HG02678 (cell line): ENCODE measurements around the gene ACER2.
A peak's percentile ranks its signal among the peaks of the same experiment; 100 is the strongest.
"Not testable (repeated sequence)": the region's sequence is repeated elsewhere in the genome, so short reads cannot be mapped to it uniquely, and the experiment has no call there.

Source experiments
- ATAC-seq: cut with Tn5 transposase; IDR thresholded peaks from one replicate; pipeline ENCODE4 v1.9.1; 2021; ENCODE audit warnings: mild to moderate bottlenecking, moderate library complexity; ENCODE audit not compliant: unreplicated experiment

Gene ACER2

DNA sequence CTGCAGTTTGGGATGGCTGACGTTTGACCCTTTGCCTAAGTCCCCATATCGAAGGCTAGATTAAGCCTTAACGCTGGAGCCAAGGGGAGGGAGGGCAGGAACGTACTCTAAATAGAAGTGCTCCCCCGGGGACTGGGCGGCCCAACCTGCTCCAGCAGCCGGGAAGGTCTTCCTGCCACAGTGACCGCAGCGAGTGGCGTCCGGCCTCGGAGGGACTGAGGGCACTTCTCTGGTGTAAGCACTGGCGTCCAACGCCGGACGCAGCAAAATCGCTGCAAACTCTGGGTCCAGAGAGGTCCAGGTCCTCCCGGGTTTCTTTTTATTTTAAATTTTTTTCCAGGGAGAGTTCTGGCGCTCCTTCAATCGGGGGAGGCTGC lies 505 bp upstream of the ACER2 start:
- no peak for ATAC-seq

- ATAC-seq = peak; percentile 9
Observed at GRCh38 chr9:19409401-19410194, 789 bp downstream of the ACER2 start.

DNA sequence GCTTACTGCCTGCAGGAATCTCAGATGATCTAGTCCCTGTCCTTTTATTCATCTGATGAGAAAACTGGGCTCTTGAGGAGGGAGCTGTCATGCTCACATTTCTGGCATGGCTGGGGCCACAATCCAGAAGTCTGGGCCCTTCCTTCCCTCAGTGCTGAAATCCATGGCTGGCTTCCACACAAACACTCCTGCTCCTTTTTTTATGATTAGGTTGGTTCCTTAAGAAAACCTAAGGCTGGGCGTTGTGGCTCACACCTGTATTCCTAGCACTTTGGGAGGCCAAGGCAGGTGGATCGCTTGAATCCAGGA lies 1.3 kb downstream of the ACER2 start:
- no peak for ATAC-seq

DNA sequence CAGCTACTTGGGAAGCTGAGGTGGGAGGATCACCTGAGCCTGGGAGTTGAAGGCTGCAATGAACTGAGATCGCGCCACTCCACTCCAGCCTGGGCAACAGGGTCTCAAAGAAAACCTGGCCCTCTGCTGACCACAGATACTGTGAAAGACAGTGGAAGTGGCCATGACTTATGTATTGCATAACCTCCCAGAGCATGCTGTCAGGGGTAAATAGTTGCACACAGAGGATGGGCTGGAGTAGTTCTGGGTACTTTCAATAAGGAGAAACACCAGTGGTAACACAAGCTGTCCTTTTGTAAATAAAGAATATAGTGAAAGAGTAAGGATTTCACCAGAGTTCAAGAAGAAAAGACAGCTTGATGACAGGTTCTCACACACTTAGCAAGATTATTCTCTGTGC lies 1.8 kb downstream of the ACER2 start:
- ATAC-seq = no peak

GRCh38 chr9:19411316-19411715 lies 2.5 kb downstream of the ACER2 start:
- ATAC-seq = no peak

GRCh38 chr9:19413456-19413855 lies 4.6 kb downstream of the ACER2 start:
- ATAC-seq = not testable (repeated sequence)

DNA sequence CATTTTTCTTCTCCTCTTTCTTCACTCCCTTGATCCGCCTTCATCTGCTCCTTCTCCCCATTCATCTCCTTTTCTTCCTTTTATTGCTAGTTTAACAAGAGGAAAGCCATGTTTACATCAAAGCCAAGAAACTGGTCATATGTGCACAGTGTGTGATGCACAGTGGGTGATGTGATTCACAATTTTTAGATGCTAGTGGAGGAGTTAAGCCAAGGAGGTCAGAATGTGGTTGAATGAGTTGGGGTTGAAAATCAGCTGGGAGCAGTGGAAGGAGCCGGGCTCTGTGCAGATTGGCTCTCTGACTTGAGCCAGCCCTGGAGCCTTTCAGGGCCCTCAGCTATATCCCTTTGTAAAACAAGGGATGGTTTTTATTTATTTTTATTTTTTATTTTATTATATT lies 7.3 kb downstream of the ACER2 start:
- no peak for ATAC-seq

- ATAC-seq = no peak
Observed at GRCh38 chr9:19420877-19421276, 12.1 kb downstream of the ACER2 start.

DNA sequence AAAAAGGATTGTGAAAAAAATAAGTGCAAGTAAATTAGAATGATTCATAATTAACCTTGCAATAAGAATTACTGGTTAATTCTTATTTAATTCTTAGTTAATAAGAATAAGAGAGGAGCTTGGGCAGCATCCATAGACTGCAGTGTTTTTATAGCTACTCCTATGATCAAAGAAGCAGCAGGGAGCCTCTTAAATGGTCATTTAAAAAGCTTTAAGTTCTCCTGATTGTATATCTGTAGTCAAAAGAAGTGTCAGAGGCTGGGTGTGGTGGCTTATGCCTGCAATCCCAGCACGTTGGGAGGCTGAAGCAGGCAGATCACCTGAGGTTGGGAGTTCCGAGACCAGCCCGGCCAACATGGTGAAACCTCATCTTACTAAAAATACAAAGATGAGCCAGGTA lies 14.4 kb downstream of the ACER2 start:
- ATAC-seq = no peak

GRCh38 chr9:19424176-19424779 lies 15.5 kb downstream of the ACER2 start:
- peak; percentile 76 for ATAC-seq

GRCh38 chr9:19429595-19429994 lies 20.8 kb downstream of the ACER2 start:
- ATAC-seq = no peak

DNA sequence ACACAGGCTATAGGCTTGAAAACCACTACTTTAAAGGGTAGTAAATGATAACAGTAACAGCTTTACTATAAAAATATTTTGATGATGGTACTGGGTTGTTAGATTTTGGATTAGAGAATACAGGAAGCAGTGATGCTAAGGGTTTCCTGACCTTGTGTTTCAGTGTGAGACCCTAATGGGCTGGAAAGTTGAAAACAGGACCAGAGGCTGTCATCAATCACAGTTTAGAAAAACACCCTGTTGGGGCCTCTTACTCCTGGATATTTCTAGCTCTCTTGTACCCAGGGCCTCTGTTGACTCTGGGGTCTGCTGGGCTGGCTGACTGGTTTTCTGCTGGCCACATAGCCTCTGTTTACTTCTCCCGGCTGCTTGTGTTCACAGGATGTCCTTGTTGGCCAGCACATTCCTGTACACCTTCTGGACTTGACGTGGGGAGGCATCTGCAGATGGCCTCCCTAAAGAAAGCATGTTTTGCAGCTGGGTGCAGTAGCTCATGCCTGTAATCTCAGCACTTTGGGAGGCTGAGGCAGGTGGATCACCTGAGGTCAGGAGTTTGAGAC lies 21.5 kb downstream of the ACER2 start:
- ATAC-seq = no peak

DNA sequence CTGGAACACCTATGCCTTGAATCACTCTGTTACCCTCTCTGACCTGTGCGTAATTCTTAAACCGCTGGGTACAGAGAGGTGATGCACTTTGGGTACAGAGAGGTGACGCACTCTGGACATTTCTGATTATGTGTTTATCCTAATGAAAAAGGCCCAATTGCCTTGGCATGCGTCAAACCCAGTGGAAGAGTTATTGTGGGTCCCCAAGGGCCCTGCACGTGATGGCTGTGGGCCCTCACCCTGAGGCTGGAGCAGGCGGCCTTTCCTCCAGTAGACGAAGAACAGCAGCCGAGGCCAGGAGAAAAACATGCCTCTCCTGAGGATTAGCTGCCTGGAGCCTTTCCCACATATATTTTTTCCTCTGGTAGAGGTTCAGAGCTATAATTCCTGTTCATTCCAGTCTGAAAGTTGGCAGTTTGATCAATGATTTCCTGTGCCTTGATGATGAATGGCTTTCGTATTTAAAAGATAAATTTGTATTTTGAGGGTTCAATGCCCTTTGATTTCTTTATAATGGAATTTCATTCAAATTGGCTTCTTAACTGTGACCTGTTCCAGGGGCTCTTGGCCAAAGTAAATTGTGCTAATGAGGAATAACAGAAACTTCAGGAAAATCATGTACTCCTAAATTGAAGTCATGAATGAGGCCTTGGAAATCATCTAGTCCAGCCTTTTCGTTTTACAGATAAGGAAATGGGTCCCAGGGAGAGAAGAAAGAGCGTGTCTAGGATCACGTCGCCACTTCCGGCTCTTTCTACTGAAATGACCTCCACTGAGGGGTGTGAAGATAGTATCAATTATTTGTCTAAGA lies 22.8 kb downstream of the ACER2 start:
- ATAC-seq = no peak

GRCh38 chr9:19432473-19432872 lies 23.7 kb downstream of the ACER2 start:
- no peak for ATAC-seq

GRCh38 chr9:19433729-19434128 lies 24.9 kb downstream of the ACER2 start:
- not testable (repeated sequence) for ATAC-seq

DNA sequence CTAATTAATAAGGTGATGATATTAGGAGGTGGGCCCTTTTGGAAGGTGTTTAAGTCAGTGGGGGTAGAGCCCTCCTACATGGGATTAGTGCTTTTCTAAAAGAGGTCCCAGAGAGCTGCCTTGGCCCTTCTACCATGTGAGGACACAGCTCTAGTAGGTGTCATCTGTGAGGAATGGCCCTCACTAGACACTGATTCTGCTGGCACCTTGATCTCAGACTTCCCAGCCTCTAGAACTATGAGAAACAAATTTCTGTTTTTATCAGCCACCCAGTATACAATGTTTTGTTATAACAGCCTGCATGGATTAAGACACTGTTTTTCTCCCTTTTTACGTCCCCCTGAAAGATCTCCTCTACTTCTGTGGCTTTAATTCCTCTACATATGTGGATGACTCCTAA lies 31.6 kb downstream of the ACER2 start:
- no peak for ATAC-seq

GRCh38 chr9:19440823-19441580 lies 32.2 kb downstream of the ACER2 start:
- ATAC-seq = peak; percentile 19

DNA sequence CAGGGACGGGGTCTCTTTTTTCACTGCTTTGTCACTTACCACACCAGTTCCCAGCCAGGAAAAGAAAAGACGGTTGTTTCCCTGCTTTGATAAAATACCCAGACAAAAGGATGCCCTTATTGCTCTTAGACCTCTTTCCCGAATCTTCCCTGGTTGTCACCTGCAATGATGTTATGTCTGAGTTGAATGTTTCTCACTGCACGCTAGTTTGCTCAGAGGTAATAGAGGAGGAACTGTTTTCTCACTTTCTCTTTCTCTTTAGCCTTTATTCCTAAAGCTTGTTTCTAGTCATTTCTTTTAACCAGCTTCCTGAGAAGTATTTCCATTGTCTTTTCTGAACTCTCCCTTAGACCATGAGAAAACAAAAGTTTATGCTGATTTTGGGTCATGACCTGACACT lies 32.9 kb downstream of the ACER2 start:
- ATAC-seq = peak; percentile 91

DNA sequence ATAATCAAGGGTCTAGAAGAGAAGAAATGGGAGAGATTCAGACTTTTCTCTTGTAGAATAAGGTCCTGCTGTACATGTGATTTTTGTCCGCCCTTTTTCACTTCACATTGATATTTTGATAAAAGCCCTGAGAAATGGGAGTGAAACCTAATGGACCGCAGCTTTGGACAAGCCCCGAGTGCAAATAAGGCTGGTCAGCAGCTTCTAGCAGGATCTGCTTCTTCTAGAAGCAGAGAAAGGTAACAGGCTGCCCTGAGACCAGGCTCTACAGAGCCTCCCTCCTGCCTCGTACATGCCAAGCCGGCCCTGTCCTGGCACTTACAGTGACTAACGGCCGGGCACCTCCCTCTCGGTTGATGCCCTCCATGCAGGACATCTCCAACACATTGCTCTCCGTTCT lies 33.4 kb downstream of the ACER2 start:
- no peak for ATAC-seq

DNA sequence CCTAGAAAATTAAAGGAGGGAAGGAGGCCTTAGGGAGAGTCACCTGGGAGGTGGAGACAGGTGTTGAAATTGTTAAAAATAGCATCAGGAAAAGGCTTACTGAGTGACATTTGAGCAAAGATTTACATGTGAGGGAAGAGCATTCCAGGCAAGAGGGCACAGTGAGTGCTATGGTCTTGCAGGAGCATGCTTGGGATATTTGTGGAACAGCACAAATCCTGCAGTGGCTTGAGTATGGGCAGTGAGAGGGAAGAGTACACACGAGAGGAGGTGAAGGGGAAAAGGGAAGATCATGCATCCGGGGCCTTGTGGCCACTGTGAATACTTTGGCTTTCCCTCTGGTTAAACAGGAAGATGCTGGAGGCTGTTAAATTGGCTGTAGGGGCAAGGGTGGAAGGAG lies 36.6 kb downstream of the ACER2 start:
- ATAC-seq = no peak

GRCh38 chr9:19446361-19446861 lies 37.6 kb downstream of the ACER2 start:
- ATAC-seq = no peak
